Chondrocyte (in vitro differentiated cells): ENCODE data around the gene SLCO3A1. TPM values are rescaled to one million over a fixed set of nuclear protein-coding genes. Genes with fewer than 3 reads are reported as not detected.

ENCODE experiments used
- DNase-seq: peaks from one replicate; pipeline ENCODE4 v3.0.0; 2021; ENCODE audit warnings: mixed read lengths, low spot score
- H3K27ac Mint-ChIP-seq: one replicate; pipeline ENCODE4 v1.8.0; 2021; ENCODE audit warnings: mild to moderate bottlenecking, moderate library complexity, mixed read lengths; ENCODE audit not compliant: unreplicated experiment
- H3K27me3 Mint-ChIP-seq: 2 replicates; pipeline ENCODE4 v1.8.0; 2021; ENCODE audit warnings: low read depth, mixed read lengths
- H3K36me3 Mint-ChIP-seq: 2 replicates; pipeline ENCODE4 v1.8.0; 2021; ENCODE audit warnings: low read depth, mixed read lengths
- H3K4me1 Mint-ChIP-seq: 2 replicates; pipeline ENCODE4 v1.8.0; 2021; ENCODE audit warnings: low read depth, mild to moderate bottlenecking, mixed read lengths
- H3K4me3 Mint-ChIP-seq: one replicate; pipeline ENCODE4 v1.8.0; 2021; ENCODE audit warnings: mild to moderate bottlenecking, moderate library complexity, mixed read lengths; ENCODE audit not compliant: unreplicated experiment
- H3K9me3 Mint-ChIP-seq: 2 replicates; pipeline ENCODE4 v1.8.0; 2021; ENCODE audit warnings: low read depth, mixed read lengths
- CTCF ChIP-seq: fragments of 200-600 bp; sonication (generic); IDR thresholded peaks from 2 replicates; pipeline ENCODE4 v1.5.0; 2021; ENCODE audit warnings: antibody characterized with exemption, mild to moderate bottlenecking, moderate library complexity
- total RNA-seq: library from RNA; stranded (reverse); gene quantifications from 3 replicates; pipeline ENCODE4 v1.2.1, GENCODE V29; 2021

SLCO3A1 gene
- total RNA-seq, 1 donor from 2014 or later: 3.7 TPM

- H3K36me3 Mint-ChIP-seq: peaks cover 5% of the 10 kb centered on the region
- H3K4me3 Mint-ChIP-seq: no peak overlapping the region
- DNase-seq: no peak
- H3K9me3 Mint-ChIP-seq: peaks cover 9% of the 10 kb centered on the region
- no peaks in the 10 kb centered on the region for H3K4me1 Mint-ChIP-seq
- peaks cover 14% of the 10 kb centered on the region for H3K27me3 Mint-ChIP-seq
- no peak overlapping the region for H3K27ac Mint-ChIP-seq
- no peak for TF ChIP-seq CTCF
Measured at GRCh38 chr15:92120094-92120795, 266.7 kb downstream of the SLCO3A1 start.

- Mint-ChIP-seq H3K27ac (no peak overlapping the region), H3K4me3 (no peak overlapping the region), H3K36me3 (peaks cover 5% of the 10 kb centered on the region), H3K9me3 (peaks cover 9% of the 10 kb centered on the region), H3K4me1 (no peaks in the 10 kb centered on the region), H3K27me3 (peaks cover 14% of the 10 kb centered on the region)
- TF ChIP-seq CTCF: no peak
- no peak for DNase-seq
Measured at GRCh38 chr15:92121047-92121446, 267.5 kb downstream of the SLCO3A1 start.

DNA sequence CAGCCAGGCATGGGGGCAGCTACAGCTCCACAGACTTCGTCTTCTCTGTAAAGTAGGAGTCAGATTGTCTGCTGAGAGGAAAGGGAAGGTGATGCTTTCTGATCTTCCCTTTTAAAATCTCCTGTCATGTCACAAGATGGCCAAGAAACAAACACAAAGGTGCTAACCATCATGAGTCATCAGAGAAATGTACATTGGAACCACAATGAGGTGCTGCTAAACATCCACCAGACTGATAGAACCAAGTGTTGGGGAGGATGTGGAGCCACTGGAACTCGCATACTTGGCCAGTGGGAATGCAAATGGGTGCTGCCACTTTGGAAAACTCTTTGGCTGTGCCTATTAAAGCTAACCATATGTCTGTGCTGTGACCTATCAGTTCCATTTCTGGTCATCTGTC, 268.8 kb downstream of the SLCO3A1 start:
- no peak overlapping the region for H3K27ac Mint-ChIP-seq
- H3K4me3 Mint-ChIP-seq: no peak overlapping the region
- peaks cover 9% of the 10 kb centered on the region for H3K27me3 Mint-ChIP-seq
- peaks cover 5% of the 10 kb centered on the region for H3K36me3 Mint-ChIP-seq
- peaks cover 9% of the 10 kb centered on the region for H3K9me3 Mint-ChIP-seq
- DNase-seq: no peak
- no peak for TF ChIP-seq CTCF
- H3K4me1 Mint-ChIP-seq: no peaks in the 10 kb centered on the region

DNA sequence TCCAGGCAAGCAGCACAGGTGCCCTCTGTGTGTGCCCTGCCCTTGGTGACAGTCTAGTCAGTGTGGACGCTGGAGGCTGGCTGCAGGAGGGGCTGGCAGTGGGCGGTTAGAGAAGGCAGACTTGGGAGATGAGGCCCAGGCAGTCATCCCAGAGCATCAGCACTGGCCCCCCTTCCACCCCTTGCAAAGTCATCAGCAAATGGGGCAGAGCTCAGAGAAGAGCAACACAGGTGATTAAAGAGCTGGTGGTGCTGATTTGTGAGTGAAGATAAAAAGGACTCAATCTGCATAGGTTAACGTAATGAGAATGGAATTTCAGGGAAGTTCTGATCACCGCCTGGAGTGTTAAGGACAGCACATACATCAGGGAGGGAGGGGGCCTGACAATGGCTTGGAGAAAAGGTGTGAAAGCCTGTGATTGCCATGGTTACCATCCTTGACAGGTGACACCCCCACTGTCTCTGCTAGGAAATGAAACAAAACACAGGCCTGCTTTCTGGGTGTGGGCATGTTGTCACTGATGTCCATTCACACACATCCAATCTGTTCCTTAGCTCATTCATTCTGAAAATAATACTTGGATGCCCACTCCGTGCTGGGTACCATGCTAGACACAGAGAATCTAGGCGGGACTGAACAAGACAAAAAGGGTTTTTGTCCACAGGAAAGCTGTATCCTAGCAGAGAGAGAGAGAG, 270.6 kb downstream of the SLCO3A1 start:
- TF ChIP-seq CTCF: no peak
- Mint-ChIP-seq H3K4me3 (no peak overlapping the region), H3K9me3 (peaks cover 9% of the 10 kb centered on the region), H3K36me3 (peaks cover 5% of the 10 kb centered on the region), H3K27ac (no peak overlapping the region), H3K27me3 (peaks cover 8% of the 10 kb centered on the region), H3K4me1 (no peaks in the 10 kb centered on the region)
- DNase-seq: no peak

DNA sequence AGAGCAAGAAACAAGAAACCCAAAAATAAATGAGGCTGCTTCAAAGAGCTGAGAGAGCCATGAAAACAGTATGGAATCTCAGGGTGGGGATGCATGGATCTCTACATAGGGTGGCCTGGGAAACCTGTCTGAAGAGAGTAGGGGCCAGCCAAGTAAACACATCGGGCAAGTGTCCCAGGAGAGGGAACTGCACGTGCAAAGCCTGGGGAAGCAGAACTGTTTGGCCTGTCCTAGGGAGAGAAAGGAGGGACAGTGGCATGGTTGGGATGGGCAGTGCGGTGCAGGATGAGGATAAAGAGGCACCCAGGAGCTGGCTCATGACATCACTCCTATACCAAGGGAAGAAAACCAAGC, 271.1 kb downstream of the SLCO3A1 start:
- no peak overlapping the region for H3K4me3 Mint-ChIP-seq
- no peaks in the 10 kb centered on the region for H3K4me1 Mint-ChIP-seq
- H3K27me3 Mint-ChIP-seq: peaks cover 9% of the 10 kb centered on the region
- H3K9me3 Mint-ChIP-seq: peaks cover 9% of the 10 kb centered on the region
- TF ChIP-seq CTCF: no peak
- DNase-seq: no peak
- H3K36me3 Mint-ChIP-seq: peaks cover 5% of the 10 kb centered on the region
- H3K27ac Mint-ChIP-seq: no peak overlapping the region
